Activated naive CD4-positive, alpha-beta T cell treated with anti-CD3 and anti-CD28 coated beads, Interleukin-2, amount 50 U/mL, for 72 hours (primary cell): ENCODE results near the gene GPATCH1. TPM values are rescaled to one million over a fixed set of nuclear protein-coding genes. Genes with fewer than 3 reads are reported as not detected.
"Not testable (repeated sequence)": the region's sequence is repeated elsewhere in the genome, so short reads cannot be mapped to it uniquely, and the experiment has no call there.

Source experiments
- ATAC-seq, 2 donors: fragments of 150-1000 bp; cut with Tn5 transposase; 2 replicates each; pipeline ENCODE4 v1.10.0; 2021; ENCODE audit warnings: mild to moderate bottlenecking in 2 of 2, moderate library complexity in 2 of 2
- DNase-seq, 2 donors: peaks; one replicate each; pipeline ENCODE4 v3.0.0; 2021 to 2022; ENCODE audit warnings: low spot score in 2 of 2
- H3K27ac Mint-ChIP-seq, 2 donors: one replicate each; pipeline ENCODE4 v1.8.0; 2022; ENCODE audit warnings: mild to moderate bottlenecking in 2 of 2, mixed read lengths in 2 of 2
- H3K36me3 Mint-ChIP-seq, 2 donors: one replicate each; pipeline ENCODE4 v1.8.0; 2022; ENCODE audit warnings: mixed read lengths in 2 of 2
- H3K9me3 Mint-ChIP-seq, 2 donors: one replicate each; pipeline ENCODE4 v1.8.0; 2022; ENCODE audit warnings: mixed read lengths in 2 of 2
- total RNA-seq, 2 donors: library from RNA; stranded (reverse); gene quantifications; one replicate each; pipeline ENCODE4 v1.2.3, GENCODE V29; 2022

GPATCH1 gene, protein sequence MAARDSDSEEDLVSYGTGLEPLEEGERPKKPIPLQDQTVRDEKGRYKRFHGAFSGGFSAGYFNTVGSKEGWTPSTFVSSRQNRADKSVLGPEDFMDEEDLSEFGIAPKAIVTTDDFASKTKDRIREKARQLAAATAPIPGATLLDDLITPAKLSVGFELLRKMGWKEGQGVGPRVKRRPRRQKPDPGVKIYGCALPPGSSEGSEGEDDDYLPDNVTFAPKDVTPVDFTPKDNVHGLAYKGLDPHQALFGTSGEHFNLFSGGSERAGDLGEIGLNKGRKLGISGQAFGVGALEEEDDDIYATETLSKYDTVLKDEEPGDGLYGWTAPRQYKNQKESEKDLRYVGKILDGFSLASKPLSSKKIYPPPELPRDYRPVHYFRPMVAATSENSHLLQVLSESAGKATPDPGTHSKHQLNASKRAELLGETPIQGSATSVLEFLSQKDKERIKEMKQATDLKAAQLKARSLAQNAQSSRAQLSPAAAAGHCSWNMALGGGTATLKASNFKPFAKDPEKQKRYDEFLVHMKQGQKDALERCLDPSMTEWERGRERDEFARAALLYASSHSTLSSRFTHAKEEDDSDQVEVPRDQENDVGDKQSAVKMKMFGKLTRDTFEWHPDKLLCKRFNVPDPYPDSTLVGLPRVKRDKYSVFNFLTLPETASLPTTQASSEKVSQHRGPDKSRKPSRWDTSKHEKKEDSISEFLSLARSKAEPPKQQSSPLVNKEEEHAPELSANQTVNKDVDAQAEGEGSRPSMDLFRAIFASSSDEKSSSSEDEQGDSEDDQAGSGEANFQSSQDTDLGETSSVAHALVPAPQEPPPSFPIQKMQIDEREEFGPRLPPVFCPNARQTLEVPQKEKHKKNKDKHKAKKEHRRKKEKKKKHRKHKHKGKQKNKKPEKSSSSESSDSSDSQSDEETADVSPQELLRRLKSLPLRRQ
- total RNA-seq, result 10 to 100 TPM; 12.9 to 15.6 TPM

DNA sequence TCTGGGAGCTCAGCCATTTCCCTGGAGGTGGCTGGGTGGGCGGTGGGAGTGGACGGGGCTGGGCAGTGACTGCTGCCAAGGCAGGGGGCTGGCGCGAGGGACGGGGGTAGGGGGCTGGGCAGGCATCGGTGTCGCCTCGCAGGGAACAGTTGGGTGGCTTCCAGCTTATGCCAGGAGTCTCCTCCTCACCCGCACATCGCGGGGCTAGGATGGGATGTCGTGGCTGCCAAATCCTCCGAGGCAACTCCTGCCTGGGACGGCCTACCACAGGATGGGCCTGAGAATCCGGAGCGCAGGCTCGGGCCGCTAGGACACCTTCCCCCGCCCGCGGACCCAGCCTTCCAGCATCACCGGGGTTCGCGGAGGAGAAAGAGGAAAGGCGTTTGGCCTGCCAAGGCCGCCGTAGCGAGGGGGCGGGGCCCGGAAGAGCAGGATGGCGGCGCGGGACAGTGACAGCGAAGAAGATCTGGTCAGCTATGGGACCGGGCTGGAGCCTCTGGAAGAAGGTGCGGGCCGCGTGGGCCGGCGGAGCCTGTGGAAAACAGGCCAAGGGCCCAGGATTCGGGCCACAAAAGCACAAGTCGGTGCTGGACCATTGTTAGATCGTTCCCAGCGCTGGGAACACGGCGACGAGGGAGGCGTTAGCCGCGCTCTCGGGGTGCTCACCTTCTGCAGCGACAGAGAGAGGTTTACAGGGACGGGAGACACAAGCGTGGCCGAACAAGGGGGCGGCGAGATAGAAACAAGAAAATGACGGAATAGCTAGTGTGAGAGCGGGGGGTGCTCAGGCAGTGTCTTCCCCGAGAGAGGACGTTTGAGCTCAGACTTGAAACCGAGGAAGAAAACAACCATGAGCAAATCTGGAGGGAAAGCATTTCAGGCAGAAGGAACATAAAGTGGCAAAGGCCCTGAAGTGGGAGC, at the start of gene GPATCH1:
TSS of gene GPATCH1 (plus strand) at position 421 of the 921 bp plus-strand sequence. CDS start at position 434, 13 bp downstream.
- Mint-ChIP-seq H3K9me3 (no peaks in the 10 kb centered on the region), H3K27ac (peak within 1 kb of the TSS; percentile 94 to 97), H3K36me3 (peaks cover 11 to 12% of the 10 kb centered on the region in 2 donors)
- DNase-seq (peak; percentile 87 to 90), ATAC-seq (peak; percentile 95 to 96)

GRCh38 chr19:33032218-33032781, 48.7 kb upstream of the GPATCH1 start:
- no peak overlapping the region for H3K27ac Mint-ChIP-seq
- H3K36me3 Mint-ChIP-seq, result peaks cover 0 to 9% of the 10 kb centered on the region in 2 donors
- H3K9me3 Mint-ChIP-seq, result peaks cover 3 to 4% of the 10 kb centered on the region in 2 donors
- no peak for DNase-seq
- ATAC-seq, result no peak

GRCh38 chr19:33035461-33035860, 45.5 kb upstream of the GPATCH1 start:
- Mint-ChIP-seq H3K36me3 (peaks cover 0 to 6% of the 10 kb centered on the region in 2 donors), H3K27ac (no peak overlapping the region), H3K9me3 (no peaks in the 10 kb centered on the region)
- DNase-seq (no peak), ATAC-seq (no peak)

GRCh38 chr19:33036370-33037167, 44.4 kb upstream of the GPATCH1 start:
- ATAC-seq, H3K36me3 Mint-ChIP-seq: not testable (repeated sequence)

GRCh38 chr19:33037168-33038025, 43.6 kb upstream of the GPATCH1 start:
- not testable (repeated sequence) for H3K9me3 Mint-ChIP-seq, H3K36me3 Mint-ChIP-seq
- ATAC-seq (peak; percentile 37 to 39), DNase-seq (peak in 1 of 2 donors; percentile 6)
- H3K27ac Mint-ChIP-seq, result peak overlapping the region; percentile 75 to 90

More at GRCh38 chr19:33036370-33037167, 44.4 kb upstream of the GPATCH1 start:
- not testable (repeated sequence) for DNase-seq, H3K9me3 Mint-ChIP-seq
- H3K27ac Mint-ChIP-seq, result peak overlapping the region in 1 of 2 donors; percentile 75

- DNase-seq, result no peak
- no peak for ATAC-seq
- peaks cover 0 to 6% of the 10 kb centered on the region in 2 donors for H3K36me3 Mint-ChIP-seq
- H3K27ac Mint-ChIP-seq, result no peak overlapping the region
- no peaks in the 10 kb centered on the region for H3K9me3 Mint-ChIP-seq
These were observed 41.8 kb upstream of the GPATCH1 start for GRCh38 chr19:33039108-33039599.

DNA sequence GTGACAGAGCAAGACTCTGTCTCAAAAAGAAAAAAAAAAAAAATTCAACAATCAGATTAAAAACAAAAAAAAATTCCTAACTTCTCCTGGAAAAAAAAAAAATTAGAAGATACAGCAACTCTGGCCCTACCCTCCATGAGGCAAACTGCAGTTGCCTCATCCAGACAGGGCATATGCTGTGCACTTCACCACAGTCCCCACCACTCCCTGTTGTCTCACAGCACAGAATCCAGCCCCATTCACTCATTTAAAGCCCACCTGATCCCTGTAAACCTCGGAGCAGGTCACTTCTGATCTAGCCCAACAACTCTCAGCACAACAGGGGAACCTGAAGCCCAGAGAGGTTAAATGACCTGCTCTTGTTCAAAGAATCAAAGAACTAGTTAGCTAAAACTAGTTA, 41.2 kb upstream of the GPATCH1 start:
- no peak for ATAC-seq
- peaks cover 0 to 6% of the 10 kb centered on the region in 2 donors for H3K36me3 Mint-ChIP-seq
- no peak overlapping the region for H3K27ac Mint-ChIP-seq
- no peaks in the 10 kb centered on the region for H3K9me3 Mint-ChIP-seq
- DNase-seq, result no peak

DNA sequence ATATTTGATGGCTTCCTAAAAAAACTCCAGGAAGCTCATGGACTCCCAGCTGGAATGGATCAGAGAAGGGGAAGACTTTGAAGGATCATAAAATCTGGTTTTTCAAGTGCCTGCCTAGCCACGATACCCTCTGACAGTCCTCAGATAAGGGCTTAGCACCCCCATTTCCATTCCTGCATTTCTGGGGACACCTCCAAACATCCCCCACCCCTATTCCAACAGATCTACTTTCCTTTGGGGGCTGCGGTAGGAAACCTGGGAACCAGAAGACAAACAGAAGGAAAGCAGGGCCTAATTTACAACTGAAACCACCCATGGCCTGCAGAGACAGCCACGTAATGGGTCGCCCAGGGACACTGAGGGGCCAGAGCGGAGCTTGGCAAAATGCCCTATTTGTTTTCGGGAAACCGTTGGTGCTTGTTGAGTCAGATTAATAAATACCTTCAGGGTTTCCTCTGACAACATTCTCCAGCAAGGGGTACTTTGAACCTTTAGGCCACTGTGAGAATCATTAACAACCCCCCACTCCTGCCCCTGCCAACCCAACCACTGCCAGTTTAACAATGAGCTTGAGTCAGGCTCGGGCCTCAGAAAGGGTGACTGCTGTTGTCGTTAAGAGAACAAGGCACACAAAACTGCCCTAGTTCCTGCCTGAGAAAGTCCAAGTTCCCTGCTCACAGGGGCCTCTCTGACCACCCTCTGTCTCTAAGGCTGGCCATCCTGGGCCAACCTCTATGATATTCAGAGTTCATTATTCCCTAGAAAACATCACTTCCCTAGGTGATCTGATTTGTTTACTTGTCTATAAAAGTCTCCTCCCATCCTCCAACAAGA, 39.8 kb upstream of the GPATCH1 start:
- Mint-ChIP-seq H3K9me3 (no peaks in the 10 kb centered on the region), H3K36me3 (peaks cover 0 to 6% of the 10 kb centered on the region in 2 donors)

GRCh38 chr19:33041828-33042160, 39.2 kb upstream of the GPATCH1 start:
- H3K27ac Mint-ChIP-seq, H3K36me3 Mint-ChIP-seq, DNase-seq, ATAC-seq, H3K9me3 Mint-ChIP-seq: not testable (repeated sequence)

More for the DNA sequence above, 39.8 kb upstream of the GPATCH1 start:
- ATAC-seq (no peak), DNase-seq (no peak)
- H3K27ac Mint-ChIP-seq, result no peak overlapping the region

DNA sequence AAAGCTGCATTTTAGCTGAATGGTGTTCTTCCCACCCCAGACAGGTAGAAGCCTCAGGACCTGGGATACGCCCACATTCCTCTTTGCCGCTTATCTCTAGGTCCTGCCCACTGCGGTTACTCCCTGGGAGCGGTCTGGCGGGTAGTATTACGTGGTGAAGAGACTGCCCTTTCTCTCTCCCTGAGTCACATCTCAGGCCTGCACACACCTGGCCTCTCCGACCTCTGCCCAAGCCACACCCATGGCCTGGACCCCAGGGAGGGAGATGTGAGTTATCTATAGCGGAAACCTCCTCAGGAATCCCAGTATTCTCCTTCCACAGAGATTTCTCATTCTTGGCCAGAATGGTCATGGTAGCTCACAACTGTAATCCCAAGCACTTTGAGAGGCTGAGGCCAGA, 33.6 kb upstream of the GPATCH1 start:
- Mint-ChIP-seq H3K36me3 (no peaks in the 10 kb centered on the region), H3K9me3 (no peaks in the 10 kb centered on the region), H3K27ac (no peak overlapping the region)
- ATAC-seq (no peak), DNase-seq (no peak)

DNA sequence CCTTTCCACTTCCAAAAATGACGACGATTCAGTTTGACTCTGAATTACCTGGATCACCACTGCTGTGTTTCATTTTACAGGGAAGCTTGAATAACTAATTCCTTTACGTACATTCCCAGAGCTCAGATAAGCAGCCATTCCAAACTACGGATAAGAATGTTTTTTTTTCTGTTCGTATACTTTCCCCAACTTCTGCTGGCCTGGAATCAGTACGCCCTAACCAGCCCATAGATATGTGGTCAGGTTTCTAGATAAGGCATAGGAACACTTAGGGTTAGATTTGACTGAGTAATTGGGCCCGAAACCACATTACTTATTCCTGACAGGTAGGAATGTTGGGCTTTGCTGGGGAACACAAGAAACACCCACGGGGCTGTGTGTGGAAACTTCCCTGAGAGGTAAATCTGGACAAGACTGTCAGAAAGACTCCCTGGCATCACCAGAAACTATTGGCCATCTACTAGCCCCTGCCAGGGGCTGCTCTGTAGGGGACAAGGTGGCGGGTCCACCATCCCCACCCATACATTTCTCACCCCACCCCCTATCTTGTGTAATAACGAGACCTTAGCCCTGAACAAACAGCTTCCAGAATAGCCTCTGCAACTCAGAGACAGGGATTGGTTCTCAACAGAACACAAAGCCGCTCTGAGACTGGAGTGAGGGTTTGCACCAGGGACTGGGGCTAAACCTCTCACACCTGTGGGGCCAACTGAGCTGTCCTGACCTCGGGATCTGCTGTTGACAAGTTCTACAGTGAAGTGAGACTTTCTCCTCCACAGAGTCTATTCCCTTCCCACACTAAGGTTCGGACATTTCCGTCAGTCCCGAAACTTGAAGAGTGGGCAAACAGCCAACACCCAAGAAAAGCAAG, 31.9 kb upstream of the GPATCH1 start:
- no peak for DNase-seq

GRCh38 chr19:33050110-33050509, 30.9 kb upstream of the GPATCH1 start:
- no peaks in the 10 kb centered on the region for H3K36me3 Mint-ChIP-seq
- H3K27ac Mint-ChIP-seq, result no peak overlapping the region
- DNase-seq (no peak), ATAC-seq (no peak)
- no peaks in the 10 kb centered on the region for H3K9me3 Mint-ChIP-seq

More for the DNA sequence above, 31.9 kb upstream of the GPATCH1 start:
- Mint-ChIP-seq H3K9me3 (no peaks in the 10 kb centered on the region), H3K36me3 (no peaks in the 10 kb centered on the region), H3K27ac (no peak overlapping the region)
- ATAC-seq, result no peak
